BJ (cell line): Measurements from ENCODE around the gene SUN5. TPM values are rescaled to one million over a fixed set of nuclear protein-coding genes. Genes with fewer than 3 reads are reported as not detected.

ENCODE experiments used
- CTCF ChIA-PET: fragments of 350-600 bp; formaldehyde crosslinking; extraction: SDS; loops from one replicate; lab custom pipeline; 2021; ENCODE audit warnings: antibody characterized with exemption, inconsistent platforms; lab: Yijun Ruan, JAX
- POLR2A ChIA-PET: fragments of 300-600 bp; sonication (Branson Sonifier 250); formaldehyde crosslinking; extraction: SDS; loops from one replicate; lab custom pipeline; 2021; ENCODE audit warnings: antibody characterized with exemption; lab: Charles Lee
- DNase-seq: peaks from one replicate; pipeline ENCODE4 v3.0.0-alpha.2; 2011; ENCODE audit warnings: low read depth
- H3K27me3 ChIP-seq: 2 replicates; pipeline ENCODE4 v1.6.0; 2011; ENCODE audit warnings: low read length; ENCODE audit not compliant: control insufficient read depth, insufficient read depth
- H3K36me3 ChIP-seq: 2 replicates; pipeline ENCODE4 v1.5.1; 2011; ENCODE audit warnings: low read length; ENCODE audit not compliant: control insufficient read depth, insufficient read depth
- H3K4me3 ChIP-seq: 2 replicates; pipeline ENCODE4 v1.5.1; 2011; ENCODE audit warnings: low read depth, mild to moderate bottlenecking, control low read depth, low read length
- polyA plus RNA-seq: library from polyadenylated mRNA; depleted of rRNA; stranded (reverse); fragments of >200 nt; gene quantifications from 2 replicates; pipeline ENCODE4 v1.2.3, GENCODE V29; 2011
- TF ChIP-seq, protein P1 (sequence below): IDR thresholded peaks from 2 replicates; pipeline ENCODE4 v1.5.1; 2011; ENCODE audit warnings: low read depth, mild to moderate bottlenecking, control low read depth, inconsistent platforms, low read length, moderate library complexity; ENCODE audit not compliant: insufficient read depth

The SUN5 gene
- polyA plus RNA-seq, 1 experiment: not detected

DNA sequence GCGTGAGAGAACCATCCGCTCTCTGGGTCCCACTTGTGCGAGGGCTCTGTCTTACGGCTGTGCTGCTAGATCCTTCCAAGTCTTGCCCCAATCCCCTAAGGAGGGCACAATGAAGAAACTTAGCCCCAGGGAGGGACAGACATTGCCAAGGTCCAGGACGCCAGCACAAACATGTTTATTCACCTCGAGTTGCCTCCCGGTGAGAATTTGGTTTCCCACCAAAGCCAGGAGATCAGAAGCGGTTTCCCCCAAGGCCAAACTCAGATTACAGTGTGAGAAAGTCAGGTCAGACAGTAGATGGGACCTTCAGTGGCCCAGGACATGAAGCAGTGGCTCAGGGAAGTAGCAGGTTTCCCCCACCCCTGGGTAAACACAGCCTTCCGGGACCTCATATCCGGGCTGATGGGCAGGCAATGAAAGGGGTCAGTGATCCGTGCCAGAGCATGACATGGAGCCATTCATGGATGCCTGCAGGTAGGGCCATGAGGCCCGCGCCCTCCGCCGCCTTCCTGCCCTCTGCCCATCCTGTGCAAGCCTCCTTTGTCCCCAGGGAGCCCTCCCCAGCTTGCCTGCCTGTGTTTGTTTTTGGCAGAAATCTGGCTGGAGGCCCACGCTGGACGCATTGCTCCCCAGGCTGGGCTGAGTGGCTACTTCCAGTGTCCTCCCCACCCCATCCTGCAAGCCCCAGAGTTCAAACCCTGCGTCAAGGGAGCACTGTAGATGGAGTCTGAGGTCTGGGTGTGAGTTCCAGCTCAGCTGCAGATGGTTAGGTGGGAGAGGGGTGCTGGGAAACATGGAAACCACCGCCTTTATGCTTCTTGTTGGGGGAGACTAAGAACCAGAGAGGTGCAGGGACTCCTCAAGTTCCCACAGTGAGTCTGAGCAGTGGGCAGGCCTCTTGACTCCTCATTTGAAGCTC is 5.2 kb upstream of the SUN5 start:
- H3K36me3 ChIP-seq: no peaks in the 10 kb centered on the region
- H3K4me3 ChIP-seq: no peak overlapping the region
- no peaks in the 10 kb centered on the region; the same call in 1 of the 2 replicates for H3K27me3 ChIP-seq
- TF ChIP-seq, protein P1, sequence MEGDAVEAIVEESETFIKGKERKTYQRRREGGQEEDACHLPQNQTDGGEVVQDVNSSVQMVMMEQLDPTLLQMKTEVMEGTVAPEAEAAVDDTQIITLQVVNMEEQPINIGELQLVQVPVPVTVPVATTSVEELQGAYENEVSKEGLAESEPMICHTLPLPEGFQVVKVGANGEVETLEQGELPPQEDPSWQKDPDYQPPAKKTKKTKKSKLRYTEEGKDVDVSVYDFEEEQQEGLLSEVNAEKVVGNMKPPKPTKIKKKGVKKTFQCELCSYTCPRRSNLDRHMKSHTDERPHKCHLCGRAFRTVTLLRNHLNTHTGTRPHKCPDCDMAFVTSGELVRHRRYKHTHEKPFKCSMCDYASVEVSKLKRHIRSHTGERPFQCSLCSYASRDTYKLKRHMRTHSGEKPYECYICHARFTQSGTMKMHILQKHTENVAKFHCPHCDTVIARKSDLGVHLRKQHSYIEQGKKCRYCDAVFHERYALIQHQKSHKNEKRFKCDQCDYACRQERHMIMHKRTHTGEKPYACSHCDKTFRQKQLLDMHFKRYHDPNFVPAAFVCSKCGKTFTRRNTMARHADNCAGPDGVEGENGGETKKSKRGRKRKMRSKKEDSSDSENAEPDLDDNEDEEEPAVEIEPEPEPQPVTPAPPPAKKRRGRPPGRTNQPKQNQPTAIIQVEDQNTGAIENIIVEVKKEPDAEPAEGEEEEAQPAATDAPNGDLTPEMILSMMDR: no peak
- ChIA-PET POLR2A (no interaction called here), CTCF (interaction anchor here (1.0 kb wide), 1 partner anchor 285 kb away, joined by 3 read pairs; no protein-coding TSS in a partner anchor)
- no peak for DNase-seq

DNA sequence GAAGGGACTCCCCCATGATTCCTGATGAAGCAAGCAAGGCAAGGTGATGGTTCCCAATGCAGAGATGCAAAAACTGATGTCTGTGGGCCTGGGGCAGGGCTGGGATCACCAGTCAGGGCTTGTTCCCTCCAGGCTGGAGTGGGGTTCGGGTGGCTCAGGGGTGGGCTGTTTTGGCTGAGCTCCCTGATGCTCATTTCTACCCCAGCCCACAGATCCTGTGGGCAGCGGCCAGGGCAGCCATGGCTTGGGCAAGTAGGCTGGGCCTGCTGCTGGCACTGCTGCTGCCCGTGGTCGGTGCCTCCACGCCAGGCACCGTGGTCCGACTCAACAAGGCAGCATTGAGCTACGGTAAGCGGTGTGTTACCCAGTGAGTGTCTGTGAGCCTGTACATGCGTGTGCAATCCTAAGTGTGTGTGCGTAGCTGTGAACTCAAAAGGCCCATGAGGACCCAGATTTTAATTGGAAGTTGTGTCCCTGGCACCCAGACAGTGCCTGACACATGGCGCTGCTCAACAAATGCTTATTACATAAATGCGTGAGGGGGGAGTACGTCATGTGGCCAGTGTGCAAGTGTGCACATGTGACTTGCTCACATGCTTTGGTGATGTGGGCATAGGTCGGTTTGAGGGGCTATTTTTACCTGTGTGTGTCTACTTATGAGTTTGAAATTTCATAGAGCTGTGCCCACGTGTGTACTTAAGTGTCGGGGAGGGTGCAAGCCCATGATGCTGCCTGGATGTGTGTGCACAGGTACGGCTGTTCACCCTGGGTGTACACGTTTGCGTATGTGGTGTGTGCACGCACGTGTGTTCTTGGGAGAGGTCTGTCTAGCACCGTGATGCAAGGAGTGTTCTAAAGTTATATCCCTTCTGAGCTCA is 4.3 kb upstream of the SUN5 start:
- TF ChIP-seq, protein P1: no peak
- DNase-seq: no peak
- Histone ChIP-seq H3K4me3 (no peak overlapping the region), H3K27me3 (no peaks in the 10 kb centered on the region), H3K36me3 (no peaks in the 10 kb centered on the region)
- CTCF ChIA-PET: interaction anchor here (1.0 kb wide), 1 partner anchor 286 kb away, joined by 3 read pairs; no protein-coding TSS in a partner anchor
- POLR2A ChIA-PET: no interaction called here

DNA sequence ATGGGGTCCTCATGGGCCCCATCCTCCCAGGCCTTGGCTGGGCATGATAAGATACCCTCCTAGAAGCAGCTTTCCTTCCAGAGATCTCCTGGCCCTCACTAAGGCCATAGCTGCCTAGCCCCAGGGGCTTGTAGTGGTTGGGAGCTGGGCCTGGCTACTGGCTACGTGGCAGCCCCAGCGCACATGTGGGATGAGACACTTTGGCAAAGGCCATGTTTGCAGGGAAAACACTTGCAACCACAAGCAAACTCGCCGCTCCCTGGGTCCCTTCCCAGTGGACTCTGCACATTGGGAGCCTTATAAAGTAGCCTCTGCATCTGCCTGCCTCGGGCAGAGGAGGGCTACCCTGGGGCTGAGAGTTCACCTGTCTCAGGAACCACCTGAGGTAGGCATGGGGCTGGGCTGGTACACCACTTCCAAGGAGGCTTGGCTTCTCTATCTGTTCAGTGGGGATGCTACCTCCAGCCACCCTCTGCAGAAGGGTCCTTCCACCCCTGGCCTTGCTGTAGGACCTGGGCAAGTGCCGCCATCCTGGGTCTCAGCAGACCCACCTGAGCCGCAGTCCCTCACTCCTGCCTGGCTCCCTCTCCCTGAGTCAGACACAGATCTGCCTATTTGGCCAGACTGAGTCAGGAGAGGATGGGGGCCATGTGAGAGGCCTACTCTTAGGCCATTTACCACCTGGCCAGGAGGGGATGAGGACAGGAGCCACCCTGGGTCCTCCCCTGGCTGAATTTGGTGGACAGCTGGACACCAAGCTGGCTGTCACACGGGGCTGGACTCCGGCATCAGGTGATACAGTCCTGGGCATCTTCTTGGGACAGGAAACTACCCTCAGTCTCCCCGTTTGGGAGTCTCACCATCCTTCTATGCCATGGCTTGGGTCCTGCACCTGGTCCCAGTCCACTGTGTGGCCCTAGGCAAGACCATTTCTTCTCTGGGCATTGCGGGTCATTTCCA is 3.4 kb upstream of the SUN5 start, which contains the start of gene BPIFB2:
Gene BPIFB2, plus strand, starts transcription at position 329 of the 960 bp plus-strand sequence. CDS start 871 bp downstream, outside the sequence.
- Histone ChIP-seq H3K27me3 (no peaks in the 10 kb centered on the region), H3K4me3 (no peak within 1 kb of the TSS), H3K36me3 (no peaks in the 10 kb centered on the region)
- TF ChIP-seq, protein P1: no peak
- CTCF ChIA-PET: no interaction called here
- no peak for DNase-seq
- POLR2A ChIA-PET: no interaction called here

DNA sequence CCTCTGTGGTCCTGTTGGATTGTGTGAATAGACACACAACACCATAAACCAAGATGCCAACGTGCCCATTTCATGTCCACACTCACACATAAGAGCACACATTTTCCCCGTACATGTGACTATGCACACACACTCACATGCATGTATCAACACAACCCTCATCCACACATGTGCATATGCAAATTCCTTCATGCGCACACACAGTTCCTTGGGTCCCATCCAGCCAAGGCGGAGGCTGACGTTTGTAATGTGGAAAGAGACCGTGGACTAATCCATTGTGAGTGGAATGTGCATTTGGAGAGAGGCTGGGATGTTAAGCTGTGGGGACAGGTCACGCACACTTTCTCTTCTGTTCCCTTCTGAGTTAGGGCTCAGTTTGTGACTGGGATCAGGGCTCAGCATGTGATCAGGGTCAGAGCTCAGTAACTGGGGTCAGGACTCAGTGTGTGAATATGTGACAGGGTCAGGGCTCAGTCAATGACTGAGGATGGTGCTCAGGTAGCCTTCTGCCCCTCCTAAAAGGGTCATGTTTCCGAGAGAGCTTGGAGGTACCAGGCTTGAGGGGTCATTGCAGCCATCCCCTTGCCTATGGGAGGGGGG is 2.6 kb upstream of the SUN5 start:
- no peak for DNase-seq

More for the DNA sequence above, 2.6 kb upstream of the SUN5 start:
- POLR2A ChIA-PET: no interaction called here
- no peaks in the 10 kb centered on the region for H3K36me3 ChIP-seq
- CTCF ChIA-PET: interaction anchor here (0.8 kb wide), 1 partner anchor 35 kb away, joined by 3 read pairs; no protein-coding TSS in a partner anchor
- no peaks in the 10 kb centered on the region for H3K27me3 ChIP-seq
- H3K4me3 ChIP-seq: no peak overlapping the region
- TF ChIP-seq, protein P1: no peak
